Vagina (tissue), 2 donors: ENCODE data around the gene TAF1B. TPM values are rescaled to one million over a fixed set of nuclear protein-coding genes. Genes with fewer than 3 reads are reported as not detected.

Experiments used
- DNase-seq, 2 donors: peaks; one replicate each; pipeline ENCODE4 v3.0.0-alpha.2; 2017; ENCODE audit errors: extremely low spot score in 2 of 2
- H3K27ac ChIP-seq: fragments of 200-600 bp; sonication (generic); one replicate; pipeline ENCODE4 v1.5.1; 2019
- H3K27me3 ChIP-seq: fragments of 200-600 bp; sonication (generic); one replicate; pipeline ENCODE4 v1.5.1; 2019
- H3K36me3 ChIP-seq, 2 donors: fragments of 200-600 bp; sonication (generic); one replicate each; pipeline ENCODE4 v1.5.1; 2017 to 2019
- H3K4me1 ChIP-seq: fragments of 200-600 bp; sonication (generic); one replicate; pipeline ENCODE4 v1.5.1; 2019
- H3K4me3 ChIP-seq, 2 donors: fragments of 200-600 bp; sonication (generic); 1 replicate in 1 of 2; 2 replicates in 1 of 2; pipeline ENCODE4 v1.5.1; 2016 to 2019
- H3K9me3 ChIP-seq: fragments of 200-600 bp; sonication (generic); one replicate; pipeline ENCODE4 v1.5.1; 2019
- CTCF ChIP-seq, 3 experiments: fragments of 450-650 bp in 2 of 3; fragments of 200-600 bp in 1 of 3; sonication (generic) in 1 of 3; IDR thresholded peaks; one replicate each; pipeline ENCODE4 v1.5.1; 2017 to 2019; ENCODE audit warnings: antibody characterized with exemption in 3 of 3, mild to moderate bottlenecking in 2 of 3, moderate library complexity in 2 of 3
- POLR2A ChIP-seq, 2 donors: fragments of 450-650 bp; IDR thresholded peaks; one replicate each; pipeline ENCODE4 v1.6.1; 2017; ENCODE audit warnings: antibody characterized with exemption in 2 of 2, mild to moderate bottlenecking in 2 of 2, moderate library complexity in 2 of 2
- POLR2AphosphoS5 ChIP-seq, 2 donors: sonication (generic); formaldehyde crosslinking; IDR thresholded peaks; one replicate each; pipeline ENCODE4 v1.9.0; 2017; ENCODE audit warnings: antibody characterized with exemption in 2 of 2, mild to moderate bottlenecking in 2 of 2, low read depth in 1 of 2; ENCODE audit not compliant: insufficient read depth in 1 of 2
- intact Hi-C: fragments of 100-400 bp; cut with DNase I; formaldehyde crosslinking; loops from one replicate; pipeline ENCODE4 v1.15.1; 2023
- total RNA-seq: library from RNA; depleted of rRNA; stranded (reverse); fragments of >200 nt; gene quantifications from one replicate; pipeline ENCODE4 v1.2.3, GENCODE V29; 2016

The TAF1B gene
- total RNA-seq, 1 donor from 2014 or later: 20.1 TPM

- no peak for TF ChIP-seq POLR2A (IDR thresholded peaks at IDR 0.05)
- no peak for TF ChIP-seq CTCF (IDR thresholded peaks at IDR 0.05)
- TF ChIP-seq POLR2AphosphoS5 (IDR thresholded peaks at IDR 0.05; ENCODE audit: insufficient read depth in 1 of 2, low read depth in 1 of 2): no peak
- H3K4me1 ChIP-seq: peaks cover 9% of the 10 kb centered on the region
- intact Hi-C loops: no loop called here
- H3K9me3 ChIP-seq: no peaks in the 10 kb centered on the region
- no peak overlapping the region for H3K4me3 ChIP-seq
- no peak for DNase-seq
- peaks cover 0 to 7% of the 10 kb centered on the region in 2 donors for H3K36me3 ChIP-seq
- H3K27ac ChIP-seq: no peak overlapping the region
- no peaks in the 10 kb centered on the region for H3K27me3 ChIP-seq
These were observed 65.4 kb downstream of the TAF1B start for GRCh38 chr2:9908639-9909038.

DNA sequence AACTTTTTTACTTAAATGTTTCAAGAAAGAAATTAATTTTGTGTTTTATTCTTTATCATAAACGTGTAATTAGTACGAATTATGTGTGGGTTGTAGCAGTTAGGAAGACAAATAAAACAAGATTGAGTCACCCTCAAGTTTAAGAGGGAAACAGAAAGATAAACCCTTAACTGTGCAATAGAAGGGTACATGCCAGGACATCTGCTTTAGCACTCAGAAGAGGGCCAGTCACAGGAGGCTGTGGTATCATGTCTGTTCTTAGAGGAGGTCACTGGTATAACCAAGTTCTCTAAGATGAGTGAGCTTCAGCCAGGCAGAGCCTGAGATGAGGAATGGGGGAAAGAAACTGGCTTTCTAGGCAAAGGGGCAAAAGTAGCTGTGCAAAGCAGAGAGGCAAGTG, 65.8 kb downstream of the TAF1B start:
- intact Hi-C loops: no loop called here

DNA sequence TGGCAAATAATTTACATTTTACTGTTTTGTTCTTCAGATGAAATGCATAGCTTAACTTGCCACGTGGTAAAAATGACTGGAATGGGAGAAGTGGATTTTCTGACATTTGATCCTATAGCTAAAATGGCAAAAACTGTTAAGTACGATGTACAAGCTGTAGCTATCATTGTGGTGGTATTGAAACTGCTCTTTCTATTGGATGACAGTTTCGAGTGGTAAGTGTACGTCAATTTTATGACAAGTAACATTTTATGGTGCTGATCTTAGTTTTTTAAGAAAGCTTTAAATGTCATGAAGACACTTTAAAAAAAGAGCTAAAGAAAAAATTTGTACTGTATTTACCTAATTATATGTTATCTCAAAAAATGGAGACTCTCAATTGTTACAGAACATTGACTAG, 67.4 kb downstream of the TAF1B start:
- H3K4me3 ChIP-seq: no peak overlapping the region
- H3K9me3 ChIP-seq: no peaks in the 10 kb centered on the region
- DNase-seq: no peak
- H3K27ac ChIP-seq: no peak overlapping the region
- peaks cover 9% of the 10 kb centered on the region for H3K4me1 ChIP-seq
- no peak for TF ChIP-seq CTCF (IDR thresholded peaks at IDR 0.05)
- no peak for TF ChIP-seq POLR2A (IDR thresholded peaks at IDR 0.05)
- TF ChIP-seq POLR2AphosphoS5 (IDR thresholded peaks at IDR 0.05; ENCODE audit: insufficient read depth in 1 of 2, low read depth in 1 of 2): no peak
- H3K27me3 ChIP-seq: no peaks in the 10 kb centered on the region
- intact Hi-C loops: no loop called here
- H3K36me3 ChIP-seq: peaks cover 0 to 7% of the 10 kb centered on the region in 2 donors

More for the DNA sequence above, 65.8 kb downstream of the TAF1B start:
- Histone ChIP-seq H3K27me3 (no peaks in the 10 kb centered on the region), H3K4me3 (no peak overlapping the region), H3K4me1 (peaks cover 9% of the 10 kb centered on the region), H3K36me3 (peaks cover 0 to 7% of the 10 kb centered on the region in 2 donors), H3K9me3 (no peaks in the 10 kb centered on the region), H3K27ac (no peak overlapping the region)
- TF ChIP-seq POLR2A (IDR thresholded peaks at IDR 0.05): no peak
- no peak for DNase-seq

DNA sequence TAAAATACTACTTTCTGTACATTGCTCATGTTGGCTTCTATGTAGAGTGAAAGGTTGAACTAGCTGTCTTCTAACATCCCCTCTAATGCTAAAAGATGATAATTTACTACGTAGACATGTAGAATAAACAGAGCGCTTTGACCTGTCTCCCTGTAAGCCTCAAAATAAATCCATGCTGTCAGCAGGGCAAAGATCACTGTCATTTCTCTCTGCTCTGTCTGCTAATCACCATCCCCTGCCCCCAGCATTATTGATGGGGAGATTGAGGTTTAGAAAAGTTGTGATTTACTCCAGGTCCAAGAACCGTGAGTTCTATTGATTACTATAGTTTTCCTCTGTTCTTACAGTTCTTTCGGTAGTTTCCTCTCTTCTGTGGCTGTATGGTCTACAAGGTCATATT, 69.2 kb downstream of the TAF1B start:
- H3K4me3 ChIP-seq: no peak overlapping the region
- no peaks in the 10 kb centered on the region for H3K9me3 ChIP-seq
- H3K27ac ChIP-seq: no peak overlapping the region
- intact Hi-C loops: no loop called here
- TF ChIP-seq CTCF (IDR thresholded peaks at IDR 0.05) (no peak), POLR2A (IDR thresholded peaks at IDR 0.05) (no peak), POLR2AphosphoS5 (IDR thresholded peaks at IDR 0.05; ENCODE audit: insufficient read depth in 1 of 2, low read depth in 1 of 2) (no peak)
- H3K4me1 ChIP-seq: peaks cover 9% of the 10 kb centered on the region
- DNase-seq: no peak
- H3K27me3 ChIP-seq: no peaks in the 10 kb centered on the region
- H3K36me3 ChIP-seq: peaks cover 0 to 7% of the 10 kb centered on the region in 2 donors

DNA sequence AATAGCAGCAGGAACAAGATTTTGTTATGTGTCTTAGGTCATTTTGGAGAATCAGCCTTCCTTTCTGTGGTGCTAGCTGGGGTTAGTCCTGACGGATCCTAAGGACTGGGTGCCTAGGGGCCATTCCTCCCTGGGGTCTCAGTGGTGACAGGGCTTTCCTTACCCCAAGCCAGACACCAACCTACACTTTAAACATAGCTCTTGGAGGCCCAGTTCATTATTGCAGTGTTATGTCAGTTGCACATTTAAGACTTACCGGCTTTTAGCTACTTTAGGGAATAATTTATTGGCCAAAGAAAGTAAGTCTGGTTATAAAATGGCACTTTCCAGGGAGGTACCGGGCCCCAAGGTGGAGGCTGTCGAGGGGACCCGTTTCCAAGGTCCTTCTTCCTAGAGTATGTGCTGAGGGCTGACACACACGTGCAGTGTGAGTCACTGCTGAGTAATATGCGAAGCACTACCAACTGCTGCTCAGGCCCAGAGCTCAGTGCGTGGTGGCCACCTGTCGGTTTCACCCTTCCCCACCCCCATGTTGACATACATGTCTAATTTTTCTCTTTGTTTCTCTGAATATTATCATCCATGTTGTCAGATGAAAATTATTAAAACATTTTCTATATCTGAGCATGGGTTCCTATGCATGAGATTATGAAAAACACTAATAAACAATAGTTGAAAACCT, 71.3 kb downstream of the TAF1B start:
- Histone ChIP-seq H3K27me3 (no peaks in the 10 kb centered on the region), H3K4me1 (no peaks in the 10 kb centered on the region), H3K27ac (no peak overlapping the region), H3K36me3 (peaks cover 0 to 7% of the 10 kb centered on the region in 2 donors), H3K4me3 (no peak overlapping the region), H3K9me3 (no peaks in the 10 kb centered on the region)
- intact Hi-C loops: no loop called here
- no peak for DNase-seq
- TF ChIP-seq POLR2AphosphoS5 (IDR thresholded peaks at IDR 0.05; ENCODE audit: insufficient read depth in 1 of 2, low read depth in 1 of 2) (peak in 1 of 2 donors; percentile 14), CTCF (IDR thresholded peaks at IDR 0.05) (no peak)
